NCI-H2171 (cell line): Measurements from ENCODE around the gene DNAAF8.
"Not testable (repeated sequence)": the region's sequence is repeated elsewhere in the genome, so short reads cannot be mapped to it uniquely, and the experiment has no call there.

ENCODE experiments used
- DNase-seq: peaks from one replicate; lab custom pipeline; 2025; lab: John Stamatoyannopoulos, UW

The DNAAF8 gene

DNA sequence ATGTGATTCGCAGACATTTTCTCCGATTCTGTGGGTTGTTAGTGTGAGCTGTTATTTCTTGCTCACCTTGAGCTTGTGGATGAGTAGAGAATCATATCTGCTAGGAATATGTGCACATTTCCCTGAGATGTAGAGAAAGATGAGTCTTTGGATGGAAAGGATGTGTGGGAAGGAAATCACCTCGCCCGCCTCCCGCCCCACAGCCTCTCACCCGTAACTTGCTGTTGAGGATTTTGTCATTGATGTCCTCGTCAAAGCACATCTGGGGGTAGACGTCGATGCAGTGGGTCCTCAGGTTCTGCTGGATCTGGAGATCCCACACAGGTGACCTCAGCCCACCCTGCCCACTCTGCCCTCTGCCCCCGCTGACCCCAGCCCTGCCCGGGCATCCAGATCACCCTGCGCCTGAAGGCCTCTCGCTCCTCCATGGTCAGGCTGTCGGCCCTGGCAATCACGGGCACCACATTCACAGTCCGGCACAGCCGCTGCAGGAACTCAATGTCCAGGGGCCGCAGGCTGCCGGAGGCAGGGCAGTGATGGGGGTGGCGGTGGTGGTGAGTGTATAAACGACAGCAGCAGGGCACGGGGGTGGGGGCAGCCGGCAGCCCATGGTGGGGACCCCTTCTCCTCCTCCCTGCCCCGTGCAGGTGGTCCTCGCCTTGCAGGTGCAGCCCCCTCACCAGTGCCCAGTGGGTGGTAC lies 49.1 kb downstream of the DNAAF8 start:
- no peak for DNase-seq

DNA sequence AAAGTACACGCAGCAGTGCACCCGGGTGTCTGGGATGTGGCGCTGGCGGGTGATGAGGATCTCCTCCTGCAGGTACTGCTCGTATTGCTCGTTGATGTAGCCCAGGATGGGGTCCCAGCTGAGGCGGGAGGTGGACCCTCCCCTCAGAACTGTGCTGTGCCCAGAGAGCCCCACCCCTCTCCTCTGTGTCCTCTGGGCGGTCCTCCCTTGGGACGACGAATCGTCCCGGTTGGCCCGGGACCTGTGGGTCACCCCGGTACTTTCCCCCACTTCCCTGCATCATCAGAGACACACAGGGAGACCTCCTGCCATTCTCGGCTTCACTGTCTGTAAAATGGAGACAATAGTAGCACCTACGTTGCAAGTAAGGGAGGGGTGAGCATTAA lies 49.6 kb downstream of the DNAAF8 start:
- no peak for DNase-seq

DNA sequence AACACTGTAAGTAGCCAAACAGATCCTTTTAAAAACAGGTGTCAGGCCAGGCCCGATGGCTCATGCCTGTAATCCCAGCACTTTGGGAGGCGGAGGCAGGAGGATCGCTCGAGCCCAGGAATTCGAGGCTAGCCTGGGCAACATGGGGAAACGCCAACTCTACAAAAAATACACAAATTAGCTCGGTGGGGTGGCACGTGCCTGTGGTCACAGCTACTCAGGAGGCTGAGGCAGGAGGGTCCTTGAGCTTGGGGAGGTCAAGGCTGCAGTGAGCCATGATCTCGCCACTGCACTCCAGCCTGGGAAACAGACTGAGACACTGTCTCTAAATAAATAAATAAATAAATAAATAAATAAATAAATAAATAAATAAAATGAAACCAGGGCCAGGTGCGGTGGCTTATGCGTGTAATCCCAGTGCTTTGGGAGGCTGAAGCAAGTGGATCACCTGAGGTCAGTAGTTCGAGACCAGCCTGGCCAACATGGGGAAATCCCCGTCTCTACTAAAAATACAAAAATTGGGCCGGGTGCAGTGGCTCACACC lies 50.2 kb downstream of the DNAAF8 start:
- not testable (repeated sequence) for DNase-seq

DNA sequence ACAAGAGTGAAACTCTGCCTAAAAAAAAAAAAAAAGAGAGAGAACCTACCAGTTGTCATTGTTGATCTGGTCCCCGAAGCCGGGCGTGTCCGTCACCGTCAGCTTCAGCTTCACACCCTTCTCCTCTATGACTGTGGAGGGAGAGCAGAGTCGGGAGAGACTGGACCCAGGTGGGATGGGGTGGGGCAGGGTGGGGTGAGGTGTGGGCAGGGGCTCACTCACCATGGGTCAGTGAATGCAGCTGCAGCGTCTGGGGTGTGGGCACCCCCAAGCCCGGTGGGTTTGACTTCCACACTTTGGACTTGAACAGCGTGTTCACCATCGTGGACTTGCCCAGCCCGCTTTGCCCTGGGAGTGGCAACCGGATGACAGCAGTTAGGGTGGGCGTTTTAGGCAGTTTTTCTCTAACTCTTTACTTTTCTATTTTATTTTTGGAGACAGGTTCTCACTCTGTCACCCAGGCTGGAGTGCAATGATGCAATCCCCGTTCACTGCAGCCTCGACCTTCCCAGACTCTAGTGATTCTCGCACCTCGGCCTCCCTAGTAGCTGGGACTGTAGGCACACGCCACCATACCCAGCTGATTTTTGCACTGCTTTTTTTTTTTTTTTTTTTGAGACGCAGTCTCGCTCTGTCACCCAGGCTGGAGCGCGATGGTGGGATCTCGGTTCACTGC lies 51.6 kb downstream of the DNAAF8 start:
- no peak for DNase-seq

DNA sequence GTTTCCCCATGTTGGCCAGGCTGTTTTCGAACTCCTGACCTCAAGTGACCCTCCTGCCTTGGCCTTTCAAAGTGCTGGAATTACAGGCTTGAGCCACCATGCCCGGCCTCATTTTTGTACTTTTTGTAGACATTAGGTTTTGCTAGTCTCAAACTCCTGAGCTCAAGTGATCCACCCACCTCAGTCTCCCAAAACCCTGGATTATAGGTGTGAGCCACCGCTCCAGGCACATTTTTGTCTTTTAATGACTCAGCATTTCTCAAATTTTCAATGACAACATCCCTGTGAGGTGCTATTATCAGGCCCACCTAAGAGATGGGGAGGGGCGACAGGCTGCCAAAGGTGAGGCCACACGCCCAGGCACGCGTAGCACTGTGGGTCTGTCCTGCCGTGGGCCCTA lies 52.7 kb downstream of the DNAAF8 start:
- DNase-seq: no peak

DNA sequence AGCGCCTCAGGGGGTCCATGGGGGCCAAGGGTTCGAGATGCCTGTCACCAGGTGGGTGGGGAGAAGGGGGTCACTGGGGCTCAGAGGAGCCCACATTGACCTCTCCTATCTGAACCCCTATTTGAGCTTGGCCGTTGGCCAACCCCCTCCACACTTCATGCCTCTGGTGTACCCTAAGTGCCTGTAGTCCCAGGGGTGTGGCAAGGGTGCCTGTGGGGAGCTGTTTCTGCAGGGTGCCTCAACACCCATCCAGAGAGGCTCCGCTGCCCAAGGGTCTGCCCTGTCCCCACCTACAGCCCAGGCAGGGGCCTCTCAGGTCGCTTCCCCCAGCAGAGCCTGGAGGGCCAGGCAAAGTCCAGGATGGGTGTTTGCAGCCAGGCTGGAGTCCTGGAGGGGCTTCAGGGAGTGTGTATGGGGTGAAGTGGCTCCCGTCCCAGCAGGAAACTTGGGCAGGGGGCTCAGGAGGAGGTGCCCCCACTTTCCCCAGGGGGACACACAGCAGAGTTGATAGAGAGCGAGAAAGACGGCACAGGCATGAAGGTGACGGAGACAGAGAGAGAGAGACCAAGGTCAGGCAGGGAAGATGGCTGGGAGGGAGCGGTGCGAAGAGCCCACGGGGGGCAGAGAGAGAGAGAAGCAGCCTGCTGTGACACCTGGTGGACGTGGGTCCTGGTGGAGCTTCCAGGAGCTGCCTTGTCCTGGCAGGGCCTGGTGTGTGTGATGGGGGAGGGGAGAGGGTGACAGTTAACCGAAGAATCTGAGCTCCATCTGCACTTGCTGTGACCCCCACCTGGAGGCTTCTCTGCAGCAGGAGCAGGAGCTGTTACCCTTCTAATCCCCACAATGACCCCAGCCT lies 53.5 kb downstream of the DNAAF8 start, which contains the start of gene SEPTIN12:
SEPTIN12 (minus strand) TSS at position 719 of the 856 bp plus-strand sequence; CDS start at position 19, 700 bp downstream.
- no peak for DNase-seq

DNA sequence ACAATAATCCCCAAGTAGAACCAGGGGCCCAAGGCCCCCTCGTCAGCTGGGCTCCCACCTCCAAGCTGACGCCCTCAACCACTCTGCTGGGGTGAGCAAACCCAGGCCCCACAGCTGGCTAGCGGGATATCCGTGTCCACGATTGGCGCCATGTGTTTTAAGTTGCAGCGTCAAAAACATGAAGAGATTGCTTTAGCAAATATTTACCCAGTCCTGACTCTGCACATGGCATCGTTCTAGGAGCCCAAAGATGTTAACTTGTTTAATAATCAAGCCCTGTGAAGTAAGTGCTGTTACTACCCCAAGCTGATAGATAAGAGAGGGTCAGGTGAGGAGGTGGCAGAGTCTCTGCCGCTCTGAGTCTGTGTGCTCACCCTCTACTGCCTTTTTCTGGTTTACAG lies 54.2 kb downstream of the DNAAF8 start:
- DNase-seq: no peak

DNA sequence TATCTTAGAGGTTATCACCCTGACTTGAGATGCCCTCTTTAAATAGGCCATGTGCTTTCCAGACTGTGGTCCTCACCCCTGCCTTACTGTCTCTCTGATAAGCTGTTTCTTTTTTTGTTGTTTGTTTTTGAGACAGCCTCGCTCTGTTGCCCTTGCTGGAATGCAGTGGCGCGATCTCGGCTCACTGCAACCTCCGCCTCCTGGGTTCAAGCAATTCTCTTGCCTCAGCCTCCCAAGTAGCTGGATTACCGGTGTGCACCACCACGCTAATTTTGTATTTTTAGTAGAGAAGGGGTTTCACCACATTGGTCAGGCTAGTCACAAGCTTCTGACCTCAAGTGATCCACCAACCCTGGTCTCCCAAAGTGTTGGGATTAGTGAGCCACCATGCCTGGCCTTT lies 54.6 kb downstream of the DNAAF8 start:
- no peak for DNase-seq

DNA sequence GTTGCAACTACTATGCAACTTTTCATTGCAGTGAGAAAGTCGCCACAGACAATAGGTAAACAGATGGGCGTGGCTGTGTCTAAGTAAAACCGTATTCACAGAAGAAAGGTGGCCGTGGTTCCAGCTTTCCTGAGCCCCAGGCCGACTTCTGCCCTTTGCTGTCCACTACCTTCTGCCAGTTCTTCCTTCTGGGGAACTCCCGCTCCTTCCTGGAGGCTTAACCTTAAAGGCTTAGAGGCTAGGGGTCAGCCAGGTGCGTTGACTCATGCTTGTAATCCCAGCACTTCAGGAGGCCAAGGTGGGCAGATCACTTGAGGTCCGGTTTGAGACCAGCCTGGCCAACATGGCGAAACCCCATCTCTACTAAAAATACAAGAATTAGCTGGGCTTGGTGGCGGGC lies 55.9 kb downstream of the DNAAF8 start:
- no peak for DNase-seq

DNA sequence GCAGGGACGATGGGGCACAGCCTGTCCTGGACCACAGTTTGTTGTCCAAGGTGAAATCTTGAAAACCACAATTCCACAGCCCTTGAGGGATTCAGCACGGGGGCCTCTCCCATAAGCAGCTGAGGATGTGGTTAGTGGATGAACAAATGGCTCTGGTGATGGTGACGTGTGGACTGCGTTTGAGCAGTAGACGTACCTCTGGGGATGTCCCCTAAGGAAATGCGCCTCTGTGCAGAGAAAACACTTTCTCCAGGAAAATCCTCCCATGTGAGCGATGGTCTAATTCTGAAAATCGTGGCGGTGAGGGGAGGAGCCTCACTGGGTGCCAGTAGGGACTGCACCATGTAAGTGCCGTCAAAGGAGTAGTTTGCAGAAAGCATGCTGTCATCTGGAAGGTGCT lies 56.5 kb downstream of the DNAAF8 start:
- DNase-seq: no peak

DNA sequence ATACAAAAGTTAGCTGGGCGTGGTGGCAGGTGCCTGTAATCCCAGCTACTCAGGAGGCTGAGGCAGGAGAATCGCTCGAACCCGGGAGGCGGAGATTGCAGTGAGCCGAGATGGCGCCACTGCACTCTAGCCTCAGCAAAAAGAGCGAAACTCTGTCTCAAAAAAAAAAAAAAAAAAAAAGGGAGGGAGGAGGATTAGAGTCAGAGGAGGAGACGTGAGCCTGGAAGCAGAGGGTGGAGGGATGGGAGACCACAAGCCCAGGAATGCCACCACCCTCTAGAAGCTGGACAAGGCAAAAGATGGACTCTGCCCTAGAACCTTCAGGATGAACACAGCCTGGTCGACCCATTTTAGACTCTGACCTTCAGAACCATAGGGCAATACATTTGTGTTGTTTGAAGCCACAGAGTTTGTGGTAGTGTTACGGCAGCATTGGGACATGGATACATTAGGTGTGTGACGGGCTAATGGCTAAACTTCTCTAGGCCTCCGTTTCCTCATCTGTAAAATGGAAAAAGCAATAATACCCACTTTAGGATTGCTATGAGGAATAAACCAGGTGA lies 58.7 kb downstream of the DNAAF8 start:
- DNase-seq: no peak

DNA sequence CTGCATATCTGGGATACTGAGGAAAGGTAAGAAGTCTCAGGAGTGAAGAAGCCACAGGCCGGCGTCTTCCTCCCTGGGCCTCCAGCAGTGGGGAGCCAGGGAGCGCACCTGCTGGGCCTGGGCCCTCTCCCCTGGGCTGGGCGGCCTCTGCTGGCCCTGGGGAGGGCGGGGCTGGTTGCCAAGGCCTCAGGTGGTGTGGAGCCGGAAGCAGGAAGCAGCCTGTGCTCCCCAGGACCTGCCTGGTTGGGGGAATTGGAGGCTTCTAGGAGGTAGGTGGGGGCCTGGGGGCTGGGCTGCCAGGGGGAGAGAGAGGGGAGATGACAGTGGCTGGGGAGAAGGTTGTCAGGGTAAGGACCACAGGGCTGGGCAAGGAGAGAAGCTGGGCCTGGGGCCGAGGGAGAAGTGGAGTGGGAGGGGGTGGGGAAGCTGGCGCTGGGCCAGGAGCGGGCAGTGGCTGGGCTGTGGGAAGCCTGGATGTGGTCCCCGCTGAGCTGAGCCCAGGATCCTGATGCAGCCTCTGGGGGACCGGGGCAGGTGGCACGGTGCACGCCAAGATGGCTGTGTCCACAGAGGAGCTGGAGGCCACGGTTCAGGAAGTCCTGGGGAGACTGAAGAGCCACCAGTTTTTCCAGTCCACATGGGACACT lies 61.0 kb downstream of the DNAAF8 start, which contains the start of gene SMIM22:
SMIM22 (plus strand) TSS at position 189 of the 647 bp plus-strand sequence; CDS start at position 555, 366 bp downstream.
- DNase-seq: no peak

DNA sequence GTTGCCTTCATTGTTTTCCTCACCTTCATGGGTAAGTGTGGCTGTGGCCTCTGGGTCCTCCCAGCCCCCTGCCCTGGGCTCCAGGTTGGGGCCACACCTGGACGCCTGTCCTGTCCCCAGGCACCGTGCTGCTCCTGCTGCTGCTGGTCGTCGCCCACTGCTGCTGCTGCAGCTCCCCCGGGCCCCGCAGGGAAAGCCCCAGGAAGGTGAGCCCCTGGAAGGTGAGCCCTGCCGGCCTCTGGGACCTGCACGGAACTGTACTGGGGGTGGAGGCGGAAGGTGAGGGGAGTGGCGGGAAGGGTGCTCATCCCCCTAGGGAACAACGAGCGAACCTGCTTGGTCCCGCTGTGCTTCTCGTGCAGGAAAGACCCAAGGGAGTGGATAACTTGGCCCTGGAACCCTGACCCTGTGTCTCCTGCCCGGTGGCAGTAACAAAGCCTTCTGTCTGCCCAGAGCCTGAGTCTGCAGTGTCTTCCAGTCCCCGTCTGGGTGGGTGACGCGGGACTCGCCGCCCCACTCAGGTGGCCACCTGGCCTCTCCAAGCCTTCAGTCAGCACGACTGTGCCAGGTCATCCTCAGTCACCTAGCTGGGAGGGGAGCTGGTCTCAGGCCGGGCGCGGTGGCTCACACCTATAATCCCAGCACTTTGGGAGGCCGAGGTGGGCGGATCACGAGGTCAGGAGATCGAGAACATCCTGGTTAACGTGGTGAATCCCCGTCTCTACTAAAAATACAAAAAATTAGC lies 61.7 kb downstream of the DNAAF8 start:
- no peak for DNase-seq

DNA sequence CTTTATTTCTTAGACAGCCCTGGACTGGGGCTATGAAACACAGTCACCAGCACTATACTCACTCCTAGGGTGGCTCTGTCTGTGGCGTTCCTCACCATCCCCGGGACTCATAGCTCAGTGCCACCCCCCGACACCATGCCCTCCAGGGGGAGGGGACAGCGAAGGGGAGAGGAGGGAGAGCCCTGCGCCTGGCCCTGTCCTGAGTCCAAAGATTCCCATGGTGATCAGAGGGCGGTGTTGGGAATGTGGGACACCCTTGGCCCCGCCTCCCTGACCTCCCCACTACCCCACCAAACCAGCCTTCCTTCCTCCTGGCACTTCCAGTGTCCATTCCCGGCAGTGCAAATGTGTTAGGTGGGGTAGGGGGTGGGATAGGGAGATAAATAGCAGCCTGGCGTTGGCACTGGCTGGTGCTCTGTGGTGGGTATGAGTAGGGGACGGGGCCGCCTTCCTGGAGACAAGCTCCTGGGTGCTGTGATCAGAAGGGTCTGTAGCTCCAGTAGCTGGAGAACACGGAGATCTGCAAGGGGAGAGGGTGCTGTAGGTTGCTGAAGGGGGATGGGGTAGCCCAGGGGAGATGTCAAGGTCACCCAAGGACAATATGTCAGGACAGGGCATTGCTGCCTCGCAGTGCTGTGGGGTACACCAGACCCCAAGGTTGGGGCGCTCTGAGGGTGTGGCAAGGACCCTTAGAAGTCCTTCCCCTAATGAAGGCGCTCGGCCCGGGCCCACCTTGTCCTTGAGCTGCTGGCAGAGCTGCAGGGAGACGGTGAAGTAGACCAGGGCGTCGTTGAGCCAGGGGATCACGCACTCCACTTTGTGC lies 62.9 kb downstream of the DNAAF8 start:
- no peak for DNase-seq

DNA sequence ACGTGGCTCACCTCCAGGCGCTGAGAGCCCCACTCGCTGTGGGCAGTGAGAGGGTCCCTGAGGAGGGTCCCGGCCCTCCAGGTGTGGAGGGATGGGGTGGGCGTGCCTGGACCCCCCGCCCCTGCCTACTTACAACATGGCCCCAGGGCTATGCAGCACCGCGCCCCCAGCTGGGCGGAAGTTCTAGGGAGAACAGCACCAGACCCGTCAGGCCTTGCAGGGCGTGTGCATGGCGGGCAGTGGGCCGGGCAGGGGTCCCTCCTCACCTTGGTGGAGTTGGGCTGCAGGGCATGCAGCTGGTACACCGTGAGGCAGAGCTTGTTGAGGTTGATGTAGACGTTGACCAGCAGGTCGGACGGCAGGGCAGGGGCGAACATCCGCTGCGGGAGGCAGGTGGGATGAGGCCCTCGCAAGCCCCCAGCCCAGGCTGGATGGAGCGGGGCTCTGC lies 63.5 kb downstream of the DNAAF8 start:
- DNase-seq: no peak

DNA sequence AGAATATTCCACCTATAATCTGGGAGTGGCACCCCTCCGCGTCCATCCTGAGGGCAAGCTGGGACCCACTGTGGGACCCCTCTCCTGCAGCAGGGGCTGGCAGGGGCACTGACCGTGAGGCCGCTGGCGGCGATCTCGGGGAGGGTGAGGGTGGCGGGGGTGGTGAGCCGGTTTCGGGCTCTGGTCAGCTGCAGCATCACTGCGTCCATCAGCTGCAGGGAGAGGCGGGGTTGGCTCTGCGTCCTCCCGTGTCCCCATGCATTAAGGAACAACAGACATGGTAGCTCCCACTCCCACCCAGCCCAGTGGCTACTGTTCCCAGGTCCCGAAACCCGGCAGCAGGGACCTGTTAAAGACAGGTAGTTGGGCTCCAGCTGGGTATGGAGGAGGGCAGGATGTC lies 64.1 kb downstream of the DNAAF8 start:
- DNase-seq: no peak
